GM19240 (cell line): Measurements from ENCODE around the gene GPC2.
"Not testable (repeated sequence)": the region's sequence is repeated elsewhere in the genome, so short reads cannot be mapped to it uniquely, and the experiment has no call there.

ENCODE experiments used
- DNase-seq: peaks from one replicate; pipeline ENCODE4 v3.0.0; 2011; ENCODE audit warnings: low spot score; ENCODE audit not compliant: insufficient read length

Gene GPC2

GRCh38 chr7:100177045-100178001 is at the start of gene GPC2, which contains the start of gene STAG3:
Gene GPC2, minus strand, starts transcription at chr7:100177381. Its CDS starts 182 bp downstream, at chr7:100177199.
Gene STAG3, plus strand, starts transcription at chr7:100177918. Its CDS starts 2,639 bp downstream, at chr7:100180557.
- peak; percentile 93 for DNase-seq

GRCh38 chr7:100224891-100225290 is 47.7 kb upstream of the GPC2 start:
- not testable (repeated sequence) for DNase-seq

GRCh38 chr7:100223376-100223927 is 46.3 kb upstream of the GPC2 start:
- not testable (repeated sequence) for DNase-seq

- DNase-seq, result no peak
Observed at GRCh38 chr7:100222445-100223132, 45.4 kb upstream of the GPC2 start.

- no peak for DNase-seq
Observed at GRCh38 chr7:100221767-100222444, 44.7 kb upstream of the GPC2 start.

- no peak for DNase-seq
Observed at GRCh38 chr7:100221231-100221718, 44.1 kb upstream of the GPC2 start.

GRCh38 chr7:100220586-100221230 is 43.5 kb upstream of the GPC2 start:
- DNase-seq, result no peak

GRCh38 chr7:100219801-100220585 is 42.8 kb upstream of the GPC2 start, which contains the start of gene PVRIG:
Gene PVRIG, plus strand, starts transcription at chr7:100219949. Its CDS starts 22 bp downstream, at chr7:100219971.
- DNase-seq, result not testable (repeated sequence)

GRCh38 chr7:100219271-100219737 is 42.1 kb upstream of the GPC2 start:
- no peak for DNase-seq

GRCh38 chr7:100217934-100218333 is 40.8 kb upstream of the GPC2 start:
- not testable (repeated sequence) for DNase-seq

GRCh38 chr7:100215895-100216294 is 38.7 kb upstream of the GPC2 start:
- DNase-seq, result no peak

- not testable (repeated sequence) for DNase-seq
Observed at GRCh38 chr7:100214356-100214755, 37.2 kb upstream of the GPC2 start.

GRCh38 chr7:100213672-100214071 is 36.5 kb upstream of the GPC2 start:
- no peak for DNase-seq

GRCh38 chr7:100212631-100213286 is 35.6 kb upstream of the GPC2 start:
- no peak for DNase-seq

GRCh38 chr7:100211342-100211780 is 34.2 kb upstream of the GPC2 start:
- DNase-seq, result peak; percentile 38

GRCh38 chr7:100210805-100211204 is 33.6 kb upstream of the GPC2 start:
- no peak for DNase-seq

GRCh38 chr7:100209493-100209892 is 32.3 kb upstream of the GPC2 start:
- no peak for DNase-seq

- peak; percentile 47 for DNase-seq
Observed at GRCh38 chr7:100208911-100209408, 31.8 kb upstream of the GPC2 start.

GRCh38 chr7:100204454-100204853 is 27.3 kb upstream of the GPC2 start:
- DNase-seq, result no peak
